SK-N-SH treated with all-trans-retinoic acid at 6 μM for 48 hours (cell line): ENCODE measurements around the gene CWC22.
A peak's percentile ranks its signal among the peaks of the same experiment; 100 is the strongest.

Experiments
- ATAC-seq: fragments of 200-7000 bp; cut with Tn5 transposase; 3 replicates; pipeline ENCODE4 v1.9.1; 2020; ENCODE audit warnings: mild to moderate bottlenecking, moderate library complexity
- CSDC2 ChIP-seq: fragments of 250-450 bp; sonication (Bioruptor Pico); IDR thresholded peaks from 2 replicates; pipeline ENCODE4 v1.5.0; 2020; ENCODE audit warnings: mild to moderate bottlenecking, moderate library complexity
- ESRRG ChIP-seq: fragments of 250-450 bp; sonication (Bioruptor Pico); IDR thresholded peaks from 2 replicates; pipeline ENCODE4 v1.6.1; 2021; ENCODE audit warnings: mild to moderate bottlenecking
- GLIS3 ChIP-seq: fragments of 250-450 bp; sonication (Bioruptor Pico); IDR thresholded peaks from 2 replicates; pipeline ENCODE4 v1.5.0; 2020; ENCODE audit warnings: mild to moderate bottlenecking, moderate library complexity
- ISL1 ChIP-seq: fragments of 250-450 bp; sonication (Bioruptor Pico); IDR thresholded peaks from 2 replicates; pipeline ENCODE4 v2.1.2; 2022; ENCODE audit warnings: mild to moderate bottlenecking, moderate library complexity
- OSR1 ChIP-seq: fragments of 250-450 bp; sonication (Bioruptor Pico); IDR thresholded peaks from 2 replicates; pipeline ENCODE4 v1.8.0; 2022; ENCODE audit warnings: moderate library complexity, mild to moderate bottlenecking, inconsistent platforms
- PPARA ChIP-seq: fragments of 250-450 bp; sonication (Bioruptor Pico); IDR thresholded peaks from 2 replicates; pipeline ENCODE4 v1.5.0; 2020; ENCODE audit warnings: mild to moderate bottlenecking, borderline replicate concordance
- RARB ChIP-seq: fragments of 250-450 bp; sonication (Bioruptor Pico); IDR thresholded peaks from 2 replicates; pipeline ENCODE4 v1.8.0; 2021; ENCODE audit warnings: mild to moderate bottlenecking, moderate library complexity
- SNAI2 ChIP-seq: fragments of 250-450 bp; sonication (Bioruptor Pico); IDR thresholded peaks from 2 replicates; pipeline ENCODE4 v1.5.0; 2020; ENCODE audit warnings: mild to moderate bottlenecking, moderate library complexity
- TOX ChIP-seq: fragments of 250-450 bp; sonication (Bioruptor Pico); IDR thresholded peaks from 2 replicates; pipeline ENCODE4 v1.8.0; 2021; ENCODE audit warnings: mild to moderate bottlenecking, moderate library complexity, borderline replicate concordance
- ZC3H10 ChIP-seq: fragments of 250-450 bp; sonication (Bioruptor Pico); IDR thresholded peaks from 2 replicates; pipeline ENCODE4 v1.5.1; 2021; ENCODE audit warnings: mild to moderate bottlenecking, moderate library complexity
- ZFP3 ChIP-seq: fragments of 250-450 bp; sonication (Bioruptor Pico); IDR thresholded peaks from 2 replicates; pipeline ENCODE4 v1.5.0; 2020; ENCODE audit warnings: mild to moderate bottlenecking, moderate library complexity
- ZFP30 ChIP-seq: fragments of 450-650 bp; formaldehyde crosslinking; IDR thresholded peaks from 2 replicates; pipeline ENCODE4 v1.5.0; 2022; ENCODE audit warnings: mild to moderate bottlenecking, moderate library complexity
- ZNF8 ChIP-seq: fragments of 450-650 bp; formaldehyde crosslinking; IDR thresholded peaks from 2 replicates; pipeline ENCODE4 v1.5.0; 2020; ENCODE audit warnings: mild to moderate bottlenecking, moderate library complexity
- TF ChIP-seq, protein P1 (sequence below): fragments of 250-450 bp; sonication (Bioruptor Pico); IDR thresholded peaks from 2 replicates; pipeline ENCODE4 v1.5.1; 2021; ENCODE audit warnings: mild to moderate bottlenecking, moderate library complexity
- TF ChIP-seq, protein P2 (sequence below): fragments of 250-450 bp; sonication (Bioruptor Pico); IDR thresholded peaks from 2 replicates; pipeline ENCODE4 v1.8.0; 2020; ENCODE audit warnings: mild to moderate bottlenecking, moderate library complexity, borderline replicate concordance
- TF ChIP-seq, protein P3 (sequence below): fragments of 250-450 bp; sonication (Bioruptor Pico); IDR thresholded peaks from 2 replicates; pipeline ENCODE4 v1.5.0; 2020; ENCODE audit warnings: mild to moderate bottlenecking, moderate library complexity
- TF ChIP-seq, protein P4 (sequence below): fragments of 250-450 bp; sonication (Bioruptor Pico); IDR thresholded peaks from 2 replicates; pipeline ENCODE4 v1.8.0; 2021; ENCODE audit warnings: low read depth, mild to moderate bottlenecking, moderate library complexity, borderline replicate concordance

The CWC22 gene

DNA sequence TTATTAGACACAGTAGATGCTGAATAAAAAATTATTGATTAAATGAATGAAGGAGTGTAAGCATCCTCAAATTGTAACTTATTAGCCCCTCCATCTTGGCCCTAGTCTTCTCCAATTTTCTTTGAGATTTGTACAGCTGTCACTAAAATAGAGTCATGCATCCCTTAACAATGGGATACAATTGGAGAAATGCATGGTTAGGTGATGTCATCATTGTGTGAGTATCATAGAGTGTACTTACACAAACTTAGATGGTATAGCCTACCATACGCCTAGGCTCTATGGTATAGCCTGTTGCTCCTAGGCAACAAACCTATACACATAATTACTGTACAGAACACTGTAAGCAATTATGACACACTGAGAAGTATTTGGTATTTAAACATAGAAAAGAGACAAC, 107.4 kb downstream of the CWC22 start:
- ATAC-seq = no peak
- TF ChIP-seq GLIS3 (no peak), TOX (CRISPR knock-in tag) (no peak), ISL1 (CRISPR knock-in tag) (no peak), ESRRG (CRISPR knock-in tag) (no peak), ZFP3 (no peak), ZNF8 (CRISPR knock-in tag) (no peak), SNAI2 (CRISPR knock-in tag) (no peak), OSR1 (CRISPR knock-in tag) (no peak), CSDC2 (CRISPR knock-in tag) (no peak), PPARA (CRISPR knock-in tag) (no peak), ZFP30 (CRISPR knock-in tag) (no peak), ZC3H10 (CRISPR knock-in tag) (no peak), RARB (no peak)
- TF ChIP-seq, protein P1, sequence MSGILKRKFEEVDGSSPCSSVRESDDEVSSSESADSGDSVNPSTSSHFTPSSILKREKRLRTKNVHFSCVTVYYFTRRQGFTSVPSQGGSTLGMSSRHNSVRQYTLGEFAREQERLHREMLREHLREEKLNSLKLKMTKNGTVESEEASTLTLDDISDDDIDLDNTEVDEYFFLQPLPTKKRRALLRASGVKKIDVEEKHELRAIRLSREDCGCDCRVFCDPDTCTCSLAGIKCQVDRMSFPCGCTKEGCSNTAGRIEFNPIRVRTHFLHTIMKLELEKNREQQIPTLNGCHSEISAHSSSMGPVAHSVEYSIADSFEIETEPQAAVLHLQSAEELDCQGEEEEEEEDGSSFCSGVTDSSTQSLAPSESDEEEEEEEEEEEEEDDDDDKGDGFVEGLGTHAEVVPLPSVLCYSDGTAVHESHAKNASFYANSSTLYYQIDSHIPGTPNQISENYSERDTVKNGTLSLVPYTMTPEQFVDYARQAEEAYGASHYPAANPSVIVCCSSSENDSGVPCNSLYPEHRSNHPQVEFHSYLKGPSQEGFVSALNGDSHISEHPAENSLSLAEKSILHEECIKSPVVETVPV (CRISPR knock-in tag) = no peak
- TF ChIP-seq, protein P2, sequence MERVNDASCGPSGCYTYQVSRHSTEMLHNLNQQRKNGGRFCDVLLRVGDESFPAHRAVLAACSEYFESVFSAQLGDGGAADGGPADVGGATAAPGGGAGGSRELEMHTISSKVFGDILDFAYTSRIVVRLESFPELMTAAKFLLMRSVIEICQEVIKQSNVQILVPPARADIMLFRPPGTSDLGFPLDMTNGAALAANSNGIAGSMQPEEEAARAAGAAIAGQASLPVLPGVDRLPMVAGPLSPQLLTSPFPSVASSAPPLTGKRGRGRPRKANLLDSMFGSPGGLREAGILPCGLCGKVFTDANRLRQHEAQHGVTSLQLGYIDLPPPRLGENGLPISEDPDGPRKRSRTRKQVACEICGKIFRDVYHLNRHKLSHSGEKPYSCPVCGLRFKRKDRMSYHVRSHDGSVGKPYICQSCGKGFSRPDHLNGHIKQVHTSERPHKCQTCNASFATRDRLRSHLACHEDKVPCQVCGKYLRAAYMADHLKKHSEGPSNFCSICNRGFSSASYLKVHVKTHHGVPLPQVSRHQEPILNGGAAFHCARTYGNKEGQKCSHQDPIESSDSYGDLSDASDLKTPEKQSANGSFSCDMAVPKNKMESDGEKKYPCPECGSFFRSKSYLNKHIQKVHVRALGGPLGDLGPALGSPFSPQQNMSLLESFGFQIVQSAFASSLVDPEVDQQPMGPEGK = no peak
- TF ChIP-seq, protein P3, sequence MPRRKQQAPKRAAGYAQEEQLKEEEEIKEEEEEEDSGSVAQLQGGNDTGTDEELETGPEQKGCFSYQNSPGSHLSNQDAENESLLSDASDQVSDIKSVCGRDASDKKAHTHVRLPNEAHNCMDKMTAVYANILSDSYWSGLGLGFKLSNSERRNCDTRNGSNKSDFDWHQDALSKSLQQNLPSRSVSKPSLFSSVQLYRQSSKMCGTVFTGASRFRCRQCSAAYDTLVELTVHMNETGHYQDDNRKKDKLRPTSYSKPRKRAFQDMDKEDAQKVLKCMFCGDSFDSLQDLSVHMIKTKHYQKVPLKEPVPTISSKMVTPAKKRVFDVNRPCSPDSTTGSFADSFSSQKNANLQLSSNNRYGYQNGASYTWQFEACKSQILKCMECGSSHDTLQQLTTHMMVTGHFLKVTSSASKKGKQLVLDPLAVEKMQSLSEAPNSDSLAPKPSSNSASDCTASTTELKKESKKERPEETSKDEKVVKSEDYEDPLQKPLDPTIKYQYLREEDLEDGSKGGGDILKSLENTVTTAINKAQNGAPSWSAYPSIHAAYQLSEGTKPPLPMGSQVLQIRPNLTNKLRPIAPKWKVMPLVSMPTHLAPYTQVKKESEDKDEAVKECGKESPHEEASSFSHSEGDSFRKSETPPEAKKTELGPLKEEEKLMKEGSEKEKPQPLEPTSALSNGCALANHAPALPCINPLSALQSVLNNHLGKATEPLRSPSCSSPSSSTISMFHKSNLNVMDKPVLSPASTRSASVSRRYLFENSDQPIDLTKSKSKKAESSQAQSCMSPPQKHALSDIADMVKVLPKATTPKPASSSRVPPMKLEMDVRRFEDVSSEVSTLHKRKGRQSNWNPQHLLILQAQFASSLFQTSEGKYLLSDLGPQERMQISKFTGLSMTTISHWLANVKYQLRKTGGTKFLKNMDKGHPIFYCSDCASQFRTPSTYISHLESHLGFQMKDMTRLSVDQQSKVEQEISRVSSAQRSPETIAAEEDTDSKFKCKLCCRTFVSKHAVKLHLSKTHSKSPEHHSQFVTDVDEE (CRISPR knock-in tag) = no peak
- TF ChIP-seq, protein P4, sequence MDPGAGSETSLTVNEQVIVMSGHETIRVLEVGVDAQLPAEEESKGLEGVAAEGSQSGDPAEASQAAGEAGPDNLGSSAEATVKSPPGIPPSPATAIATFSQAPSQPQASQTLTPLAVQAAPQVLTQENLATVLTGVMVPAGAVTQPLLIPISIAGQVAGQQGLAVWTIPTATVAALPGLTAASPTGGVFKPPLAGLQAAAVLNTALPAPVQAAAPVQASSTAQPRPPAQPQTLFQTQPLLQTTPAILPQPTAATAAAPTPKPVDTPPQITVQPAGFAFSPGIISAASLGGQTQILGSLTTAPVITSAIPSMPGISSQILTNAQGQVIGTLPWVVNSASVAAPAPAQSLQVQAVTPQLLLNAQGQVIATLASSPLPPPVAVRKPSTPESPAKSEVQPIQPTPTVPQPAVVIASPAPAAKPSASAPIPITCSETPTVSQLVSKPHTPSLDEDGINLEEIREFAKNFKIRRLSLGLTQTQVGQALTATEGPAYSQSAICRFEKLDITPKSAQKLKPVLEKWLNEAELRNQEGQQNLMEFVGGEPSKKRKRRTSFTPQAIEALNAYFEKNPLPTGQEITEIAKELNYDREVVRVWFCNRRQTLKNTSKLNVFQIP = no peak

DNA sequence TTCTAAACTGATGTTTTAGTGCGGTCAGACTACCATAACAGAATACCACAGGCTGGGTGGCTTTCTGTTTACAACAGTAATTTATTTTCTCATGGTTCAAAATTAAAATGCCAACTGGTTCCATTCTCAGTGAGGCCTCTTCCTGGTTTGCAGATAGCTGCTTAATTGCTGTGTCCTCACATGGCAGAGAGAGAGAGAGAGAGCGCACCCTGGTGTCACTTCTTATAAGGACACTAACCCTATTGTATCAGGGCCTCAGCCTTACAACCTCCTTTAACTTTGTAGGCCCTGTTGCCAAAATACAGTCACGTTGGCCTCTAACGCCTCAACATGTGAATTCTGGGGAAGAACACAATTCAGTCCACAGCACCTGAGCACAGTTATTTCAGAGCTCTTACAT, 108.2 kb downstream of the CWC22 start:
- TF ChIP-seq OSR1 (CRISPR knock-in tag) (no peak), ZC3H10 (CRISPR knock-in tag) (no peak)
- ATAC-seq = peak; percentile 76; the same call in 2 of the 3 replicates
